ENCODE data around the gene RAD51D.

The RAD51D gene

GRCh38 chr17:35073183-35073790, 46.4 kb downstream of the RAD51D start (continued):
- TF ChIP-seq GFI1B (tag by site-specific recombination; IDR thresholded peaks at IDR 0.05), result no peak
- no peak for TF ChIP-seq ZNF513 (tag by site-specific recombination; IDR thresholded peaks at IDR 0.05)
- TF ChIP-seq ZNF645 (tag by site-specific recombination; IDR thresholded peaks at IDR 0.05), result no peak
- TF ChIP-seq ATF2 (tag by site-specific recombination; IDR thresholded peaks at IDR 0.05; ENCODE audit: low read depth), result no peak

- H3K4me3 ChIP-seq (ENCODE audit: low read depth, low read length), result no peak overlapping the region
- ChIA-PET CTCF (interaction anchor here (0.7 to 2.1 kb wide), 3 partner anchors 12 to 1128 kb away, joined by 3 to 8 read pairs (median 4); no protein-coding TSS in a partner anchor), POLR2A (no interaction called here)
- H3K4me1 ChIP-seq (ENCODE audit: control insufficient read depth, insufficient read depth, low read length), result peaks cover 13% of the 10 kb centered on the region
- TF ChIP-seq ZNF132 (tag by site-specific recombination; IDR thresholded peaks at IDR 0.05; ENCODE audit: borderline replicate concordance) (no peak), ZNF174 (tag by site-specific recombination; IDR thresholded peaks at IDR 0.05) (no peak), FEZF1 (tag by site-specific recombination; IDR thresholded peaks at IDR 0.05) (no peak), ZSCAN5A (tag by site-specific recombination; IDR thresholded peaks at IDR 0.05) (no peak)
- H3K9me3 ChIP-seq (ENCODE audit: control insufficient read depth, insufficient read depth, low read depth, low read length), result no peaks in the 10 kb centered on the region
- H3K36me3 ChIP-seq (ENCODE audit: control insufficient read depth in 2 of 2, insufficient read depth in 1 of 2, low read length in 2 of 2), result no peaks in the 10 kb centered on the region
- H3K27ac ChIP-seq (ENCODE audit: extremely low read depth, low read depth, low read length), result no peak overlapping the region
These were observed 50.3 kb downstream of the RAD51D start for GRCh38 chr17:35069311-35069710.

- H3K9me3 ChIP-seq (ENCODE audit: control insufficient read depth, insufficient read depth, low read depth, low read length), result no peaks in the 10 kb centered on the region
- no peak overlapping the region for H3K27ac ChIP-seq (ENCODE audit: extremely low read depth, low read depth, low read length)
- POLR2A ChIA-PET, result interaction anchor here (0.6 kb wide), 1 partner anchor 517 kb away, joined by 4 read pairs; no protein-coding TSS in a partner anchor
- no peaks in the 10 kb centered on the region for H3K36me3 ChIP-seq (ENCODE audit: control insufficient read depth in 2 of 2, insufficient read depth in 1 of 2, low read length in 2 of 2)
- no peak for TF ChIP-seq ZNF169 (tag by site-specific recombination; IDR thresholded peaks at IDR 0.05)
- TF ChIP-seq ZNF777 (tag by site-specific recombination; IDR thresholded peaks at IDR 0.05; ENCODE audit: borderline replicate concordance), result no peak
- no peak for TF ChIP-seq ZNF16 (tag by site-specific recombination; IDR thresholded peaks at IDR 0.05; ENCODE audit: low read depth)
- no peak for TF ChIP-seq ZNF366 (tag by site-specific recombination; conservative IDR thresholded peaks at IDR 0.05)
- TF ChIP-seq YY2 (tag by site-specific recombination; IDR thresholded peaks at IDR 0.05), result no peak
- TF ChIP-seq ZSCAN16 (tag by site-specific recombination; IDR thresholded peaks at IDR 0.05), result no peak
- no peak for TF ChIP-seq ZNF112 (tag by site-specific recombination; IDR thresholded peaks at IDR 0.05)
- no peak for TF ChIP-seq REPIN1 (tag by site-specific recombination; IDR thresholded peaks at IDR 0.05; ENCODE audit: low read depth)
- CTCF ChIA-PET, result no interaction called here
- no peak overlapping the region for H3K4me3 ChIP-seq (ENCODE audit: low read depth, low read length)
- peaks cover 13% of the 10 kb centered on the region for H3K4me1 ChIP-seq (ENCODE audit: control insufficient read depth, insufficient read depth, low read length)
These were observed 51.4 kb downstream of the RAD51D start for GRCh38 chr17:35068249-35068648.
